Measurements from ENCODE around the gene UBE4B.
"Not testable (repeated sequence)": the region's sequence is repeated elsewhere in the genome, so short reads cannot be mapped to it uniquely, and the experiment has no call there.

UBE4B gene

GRCh38 chr1:10179406-10180091, 146.8 kb downstream of the UBE4B start:
- DNase-seq, result no peak

- no peak for DNase-seq
These were observed 148.4 kb downstream of the UBE4B start for GRCh38 chr1:10181154-10181553.

GRCh38 chr1:10185759-10186158, 153.0 kb downstream of the UBE4B start:
- no peak for DNase-seq

- no peak for DNase-seq
These were observed 153.7 kb downstream of the UBE4B start for GRCh38 chr1:10186331-10187025.

GRCh38 chr1:10187026-10187334, 154.2 kb downstream of the UBE4B start:
- no peak for DNase-seq

- DNase-seq, result no peak
These were observed 155.4 kb downstream of the UBE4B start for GRCh38 chr1:10188133-10188650.

- DNase-seq, result no peak
These were observed 156.9 kb downstream of the UBE4B start for GRCh38 chr1:10189659-10190058.

- DNase-seq, result no peak
These were observed 159.5 kb downstream of the UBE4B start for GRCh38 chr1:10192263-10192662.

- no peak for DNase-seq
These were observed 160.5 kb downstream of the UBE4B start for GRCh38 chr1:10193288-10193687.

GRCh38 chr1:10195570-10195969, 162.8 kb downstream of the UBE4B start:
- no peak for DNase-seq

GRCh38 chr1:10196976-10197375, 164.2 kb downstream of the UBE4B start:
- DNase-seq, result no peak

GRCh38 chr1:10200620-10201019, 167.9 kb downstream of the UBE4B start:
- DNase-seq, result no peak

GRCh38 chr1:10204003-10204642, 171.4 kb downstream of the UBE4B start:
- no peak for DNase-seq

- DNase-seq, result not testable (repeated sequence)
These were observed 172.4 kb downstream of the UBE4B start for GRCh38 chr1:10205206-10205605.

- no peak for DNase-seq
These were observed 175.1 kb downstream of the UBE4B start for GRCh38 chr1:10207810-10208209.

GRCh38 chr1:10208537-10208936, 175.8 kb downstream of the UBE4B start:
- DNase-seq, result no peak

- no peak for DNase-seq
These were observed 176.8 kb downstream of the UBE4B start for GRCh38 chr1:10209590-10209904.

GRCh38 chr1:10209905-10210810, 177.4 kb downstream of the UBE4B start, which contains the start of gene KIF1B:
KIF1B (plus strand) TSS chr1:10210570; CDS start chr1:10232329, 21,759 bp downstream.
- DNase-seq, result peak; percentile 93

GRCh38 chr1:10210841-10211804, 178.4 kb downstream of the UBE4B start:
- DNase-seq, result no peak

GRCh38 chr1:10211805-10212410, 179.2 kb downstream of the UBE4B start:
- DNase-seq, result no peak

- DNase-seq, result no peak
These were observed 179.7 kb downstream of the UBE4B start for GRCh38 chr1:10212476-10212875.
